ENCODE results near the gene DUOXA1.
"Not testable (repeated sequence)": the region's sequence is repeated elsewhere in the genome, so short reads cannot be mapped to it uniquely, and the experiment has no call there.

Gene DUOXA1

GRCh38 chr15:45112143-45112590 lies 17.5 kb downstream of the DUOXA1 start:
- DNase-seq = no peak

GRCh38 chr15:45111390-45112142 lies 18.1 kb downstream of the DUOXA1 start:
- no peak for DNase-seq

GRCh38 chr15:45110256-45110820 lies 19.3 kb downstream of the DUOXA1 start:
- DNase-seq = no peak

- no peak for DNase-seq
These were observed 21.6 kb downstream of the DUOXA1 start for GRCh38 chr15:45107941-45108630.

GRCh38 chr15:45106002-45106790 lies 23.5 kb downstream of the DUOXA1 start:
- no peak for DNase-seq

- no peak for DNase-seq
These were observed 24.1 kb downstream of the DUOXA1 start for GRCh38 chr15:45105586-45105985.

- not testable (repeated sequence) for DNase-seq
These were observed 25.5 kb downstream of the DUOXA1 start for GRCh38 chr15:45104170-45104569.

- DNase-seq = no peak
These were observed 27.5 kb downstream of the DUOXA1 start for GRCh38 chr15:45102226-45102625.

GRCh38 chr15:45101749-45102148 lies 27.9 kb downstream of the DUOXA1 start:
- DNase-seq = no peak

- DNase-seq = no peak
These were observed 28.6 kb downstream of the DUOXA1 start for GRCh38 chr15:45100884-45101625.

- DNase-seq = no peak
These were observed 30.0 kb downstream of the DUOXA1 start for GRCh38 chr15:45099549-45100165.

- DNase-seq = no peak
These were observed 32.2 kb downstream of the DUOXA1 start for GRCh38 chr15:45097466-45097865.

- DNase-seq = no peak
These were observed 34.0 kb downstream of the DUOXA1 start for GRCh38 chr15:45095661-45096060.

- no peak for DNase-seq
These were observed 35.3 kb downstream of the DUOXA1 start for GRCh38 chr15:45094358-45094730.

- DNase-seq = no peak
These were observed 35.9 kb downstream of the DUOXA1 start for GRCh38 chr15:45093622-45094357.

GRCh38 chr15:45093013-45093412 lies 36.7 kb downstream of the DUOXA1 start:
- DNase-seq = no peak

- DNase-seq = no peak
These were observed 38.1 kb downstream of the DUOXA1 start for GRCh38 chr15:45091576-45091975.

GRCh38 chr15:45091161-45091560 lies 38.5 kb downstream of the DUOXA1 start:
- no peak for DNase-seq

GRCh38 chr15:45089712-45090373 lies 39.8 kb downstream of the DUOXA1 start:
- DNase-seq = no peak

- no peak for DNase-seq
These were observed 40.6 kb downstream of the DUOXA1 start for GRCh38 chr15:45088801-45089711.
